CD4-positive, alpha-beta T cell treated with Interferon alpha-2 for 1 hour (primary cell): ENCODE results near the gene PUM1.

Experiments used
- DNase-seq, 2 donors: peaks; one replicate each; pipeline ENCODE4 v3.0.0-alpha.2; 2020 to 2022

The PUM1 gene

DNA sequence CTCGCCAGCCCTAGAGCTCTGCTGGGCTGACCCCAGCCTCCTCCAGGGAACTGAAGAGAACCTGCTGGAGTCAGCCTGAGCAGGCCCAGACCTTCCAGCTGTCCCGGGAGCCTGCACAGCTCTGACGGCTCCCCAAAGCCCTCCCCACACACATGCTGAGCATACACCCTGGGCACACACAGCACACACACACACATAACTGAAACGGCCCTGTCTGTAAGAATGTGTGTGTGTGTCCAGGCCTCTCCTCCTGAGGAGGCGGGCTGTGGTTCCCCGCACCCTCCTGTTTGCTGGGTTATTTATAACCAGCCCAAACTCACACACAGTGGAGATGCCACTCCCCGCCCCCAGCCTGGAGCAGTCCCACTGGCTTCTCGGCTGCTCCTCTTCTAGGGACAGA, 177.1 kb downstream of the PUM1 start:
- DNase-seq: no peak

GRCh38 chr1:30887485-30888315, 177.8 kb downstream of the PUM1 start:
- no peak for DNase-seq

DNA sequence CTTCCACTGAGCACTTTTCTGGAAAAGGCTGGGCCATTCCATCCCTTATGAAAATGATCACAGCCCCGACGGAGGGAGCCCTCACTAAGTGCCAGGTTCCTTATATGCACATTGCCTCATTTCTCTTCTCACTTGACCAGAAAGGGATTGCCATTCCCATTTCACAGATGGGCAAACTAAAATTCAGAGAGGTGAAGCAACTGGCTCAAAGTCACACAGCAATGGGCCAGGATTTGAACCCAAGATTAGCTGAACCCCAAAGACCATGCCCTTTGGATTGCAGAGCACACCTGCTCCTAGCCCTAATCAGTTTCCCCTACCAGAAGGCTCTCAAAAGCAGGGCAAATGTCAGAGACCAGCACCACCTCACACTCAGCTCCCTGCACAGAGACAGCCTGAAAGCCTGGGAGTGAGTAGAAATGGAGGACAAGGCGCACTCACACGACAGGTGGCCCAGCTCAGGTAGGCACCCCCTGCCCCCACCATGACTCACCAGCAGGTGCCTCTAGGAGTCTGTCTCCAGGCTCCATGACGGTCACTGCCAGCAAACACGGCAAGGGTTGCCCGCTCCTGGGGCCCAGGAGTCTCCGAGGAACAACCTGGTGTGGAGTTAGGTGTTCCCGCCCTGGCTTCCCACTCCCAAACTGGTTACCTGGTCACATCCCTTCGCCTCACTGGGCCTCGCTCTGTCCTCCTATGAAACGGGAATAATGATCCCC, 178.6 kb downstream of the PUM1 start:
- DNase-seq: no peak

DNA sequence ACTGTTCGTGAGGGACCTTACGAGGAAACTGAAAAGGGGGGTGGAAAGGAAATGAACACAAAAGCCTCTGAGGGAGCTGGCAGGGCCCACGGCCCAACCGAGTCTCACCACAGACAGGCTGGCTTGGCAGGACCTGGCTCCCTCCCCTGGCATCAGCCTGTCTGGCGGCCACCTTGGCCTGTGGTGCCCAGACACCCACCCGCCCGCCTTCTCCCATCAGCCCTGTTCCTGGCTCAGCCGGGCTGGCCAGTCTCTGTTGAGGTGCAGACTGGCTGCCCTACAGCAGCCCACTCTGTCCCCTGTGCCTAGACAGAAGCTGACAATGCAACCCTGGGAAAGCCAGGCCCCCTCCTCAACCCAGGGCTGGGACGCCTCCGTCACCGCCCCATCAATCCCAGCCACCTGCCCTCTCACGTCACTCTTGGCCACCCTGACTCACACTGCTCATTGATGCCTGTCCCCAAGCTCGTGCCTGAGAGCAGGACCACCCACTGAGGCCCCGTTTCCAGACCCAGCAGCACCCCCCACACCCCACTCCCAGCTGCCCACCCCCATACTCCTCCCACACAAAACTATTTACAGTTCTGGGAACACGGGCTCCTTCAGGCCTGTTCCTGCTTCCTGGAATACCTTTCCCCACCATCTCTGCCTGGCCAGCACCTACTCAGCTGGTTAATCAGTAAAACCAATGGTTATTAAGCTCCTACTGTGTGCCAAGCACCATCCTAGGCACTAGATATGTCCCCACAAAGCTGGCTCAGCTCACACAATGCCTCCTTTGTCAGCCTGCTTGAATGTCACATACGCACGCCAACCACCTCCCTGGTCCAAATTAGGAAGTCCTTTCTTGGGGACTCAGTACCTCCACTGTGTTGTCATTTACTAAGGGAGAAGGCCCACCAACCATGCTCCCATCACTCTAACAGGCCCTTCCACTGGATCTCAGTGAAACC, 179.7 kb downstream of the PUM1 start:
- no peak for DNase-seq

GRCh38 chr1:30884723-30885122, 180.8 kb downstream of the PUM1 start:
- no peak for DNase-seq

DNA sequence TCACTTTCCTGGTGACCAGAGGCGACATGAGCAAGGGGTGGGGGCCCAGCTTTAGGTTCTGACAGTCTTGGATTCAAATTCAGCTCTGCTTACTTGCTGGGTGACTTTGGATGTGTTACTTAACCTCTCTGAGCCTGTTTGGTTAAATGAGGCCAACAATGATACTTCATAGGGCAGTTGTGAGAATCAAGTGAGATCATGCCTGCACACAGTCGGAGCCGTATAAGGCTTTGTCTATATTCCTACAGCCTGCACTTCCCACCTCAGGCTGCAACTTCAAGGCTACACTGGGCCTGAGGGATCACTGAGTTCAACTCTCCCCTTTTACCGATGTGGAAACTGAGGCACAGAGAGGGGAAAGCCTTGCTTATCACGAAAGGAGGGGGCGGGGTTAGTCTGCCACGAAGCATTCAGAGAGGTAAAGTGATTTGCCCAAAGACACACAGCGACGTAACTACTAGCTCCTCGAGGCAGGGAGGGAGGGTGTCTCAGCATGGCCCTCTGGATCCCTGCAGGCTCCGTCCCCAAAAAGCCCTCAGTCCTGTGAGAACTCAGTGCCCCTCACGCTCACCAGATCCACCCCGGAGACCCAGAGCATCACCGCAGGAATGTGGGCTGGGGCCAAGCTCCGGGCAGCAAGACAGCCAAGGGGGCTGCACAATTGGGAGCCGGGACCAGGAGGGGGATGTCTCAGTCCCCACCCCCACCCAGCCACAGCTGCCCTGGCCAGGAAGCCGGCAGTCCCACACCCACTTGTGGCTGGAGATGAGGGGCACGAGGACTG, 181.9 kb downstream of the PUM1 start:
- no peak for DNase-seq

DNA sequence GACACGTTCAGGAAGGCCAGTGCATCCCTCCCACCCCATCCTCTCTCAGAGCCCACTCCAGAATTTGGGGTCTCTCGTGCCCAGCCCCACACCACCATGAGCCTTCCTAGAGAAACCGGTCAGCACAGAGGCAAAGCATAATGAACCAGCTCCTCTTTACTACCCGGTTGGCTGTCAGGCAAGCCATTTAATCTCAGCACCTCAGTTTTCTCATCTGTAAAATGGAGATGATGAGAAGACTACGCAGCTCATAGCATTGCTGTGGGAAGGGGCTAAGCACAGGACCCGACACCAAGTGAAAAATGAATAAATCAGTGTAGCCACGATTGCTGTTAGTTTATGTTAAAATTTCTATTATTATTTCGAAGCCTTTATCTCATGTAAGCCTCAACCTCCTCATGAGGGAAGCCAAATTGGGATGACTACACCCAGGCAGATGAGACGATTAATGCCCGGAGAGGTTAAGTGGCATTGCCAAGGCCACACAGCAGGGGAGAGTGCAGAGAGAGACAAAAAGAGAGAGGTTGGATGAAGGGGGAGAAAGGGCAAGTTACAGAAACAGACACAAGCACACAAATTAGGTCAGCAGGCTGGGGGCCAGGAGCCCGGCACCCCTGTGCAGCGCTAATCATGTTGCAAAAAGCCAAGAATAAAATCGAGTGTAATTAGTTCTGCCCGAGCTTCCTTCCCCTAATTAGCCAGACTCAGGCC, 182.7 kb downstream of the PUM1 start:
- no peak for DNase-seq
